Measurements from ENCODE around the gene NRXN2.

Gene NRXN2

GRCh38 chr11:64698427-64698826 lies 24.6 kb downstream of the NRXN2 start:
- no peak for DNase-seq (ENCODE audit: low spot score)

GRCh38 chr11:64697663-64698375 lies 25.2 kb downstream of the NRXN2 start:
- DNase-seq (ENCODE audit: low spot score): no peak

- DNase-seq (ENCODE audit: low spot score): no peak
Measured at GRCh38 chr11:64696045-64696444, 27.0 kb downstream of the NRXN2 start.

- no peak for DNase-seq (ENCODE audit: low spot score)
Measured at GRCh38 chr11:64695548-64695947, 27.4 kb downstream of the NRXN2 start.

GRCh38 chr11:64694821-64695365 lies 28.1 kb downstream of the NRXN2 start:
- DNase-seq (ENCODE audit: low spot score): no peak

- DNase-seq (ENCODE audit: low spot score): no peak
Measured at GRCh38 chr11:64694026-64694755, 28.8 kb downstream of the NRXN2 start.

GRCh38 chr11:64692764-64693331 lies 30.1 kb downstream of the NRXN2 start:
- no peak for DNase-seq (ENCODE audit: low spot score)

GRCh38 chr11:64691543-64691942 lies 31.5 kb downstream of the NRXN2 start:
- DNase-seq (ENCODE audit: low spot score): no peak

GRCh38 chr11:64690235-64690634 lies 32.8 kb downstream of the NRXN2 start:
- no peak for DNase-seq (ENCODE audit: low spot score)

- peak; percentile 79 for DNase-seq (ENCODE audit: low spot score)
Measured at GRCh38 chr11:64688534-64688982, 34.4 kb downstream of the NRXN2 start.

- no peak for DNase-seq (ENCODE audit: low spot score)
Measured at GRCh38 chr11:64687643-64688533, 35.1 kb downstream of the NRXN2 start.

GRCh38 chr11:64687204-64687603 lies 35.8 kb downstream of the NRXN2 start:
- no peak for DNase-seq (ENCODE audit: low spot score)

- DNase-seq (ENCODE audit: low spot score): no peak
Measured at GRCh38 chr11:64686466-64687170, 36.4 kb downstream of the NRXN2 start.

- DNase-seq (ENCODE audit: low spot score): no peak
Measured at GRCh38 chr11:64685536-64685935, 37.5 kb downstream of the NRXN2 start.

- DNase-seq (ENCODE audit: low spot score): no peak
Measured at GRCh38 chr11:64684357-64684756, 38.6 kb downstream of the NRXN2 start.

- DNase-seq (ENCODE audit: low spot score): no peak
Measured at GRCh38 chr11:64681171-64681570, 41.8 kb downstream of the NRXN2 start.

- no peak for DNase-seq (ENCODE audit: low spot score)
Measured at GRCh38 chr11:64679846-64680245, 43.2 kb downstream of the NRXN2 start.

- no peak for DNase-seq (ENCODE audit: low spot score)
Measured at GRCh38 chr11:64677441-64678023, 45.5 kb downstream of the NRXN2 start.

- no peak for DNase-seq (ENCODE audit: low spot score)
Measured at GRCh38 chr11:64676261-64676615, 46.8 kb downstream of the NRXN2 start.

GRCh38 chr11:64675450-64676260 lies 47.3 kb downstream of the NRXN2 start:
- no peak for DNase-seq (ENCODE audit: low spot score)
